Measurements from ENCODE around the gene NOC2L.

NOC2L gene

GRCh38 chr1:929712-930632 is 29.1 kb downstream of the NOC2L start:
- no peaks in the 10 kb centered on the region for H3K9me3 Mint-ChIP-seq
- H3K4me3 Mint-ChIP-seq: no peak overlapping the region
- H3K4me1 Mint-ChIP-seq (ENCODE audit: low read depth): peaks cover 5% of the 10 kb centered on the region
- peaks cover 50% of the 10 kb centered on the region for H3K27me3 Mint-ChIP-seq
- no peak overlapping the region for H3K27ac Mint-ChIP-seq
- DNase-seq: no peak
- H3K36me3 Mint-ChIP-seq (ENCODE audit: low read depth): no peaks in the 10 kb centered on the region

GRCh38 chr1:928825-929661 is 30.0 kb downstream of the NOC2L start:
- H3K4me3 Mint-ChIP-seq: no peak overlapping the region
- peaks cover 3% of the 10 kb centered on the region for H3K4me1 Mint-ChIP-seq (ENCODE audit: low read depth)
- DNase-seq: no peak
- peaks cover 47% of the 10 kb centered on the region for H3K27me3 Mint-ChIP-seq
- no peaks in the 10 kb centered on the region for H3K36me3 Mint-ChIP-seq (ENCODE audit: low read depth)
- H3K27ac Mint-ChIP-seq: no peak overlapping the region
- no peaks in the 10 kb centered on the region for H3K9me3 Mint-ChIP-seq

DNA sequence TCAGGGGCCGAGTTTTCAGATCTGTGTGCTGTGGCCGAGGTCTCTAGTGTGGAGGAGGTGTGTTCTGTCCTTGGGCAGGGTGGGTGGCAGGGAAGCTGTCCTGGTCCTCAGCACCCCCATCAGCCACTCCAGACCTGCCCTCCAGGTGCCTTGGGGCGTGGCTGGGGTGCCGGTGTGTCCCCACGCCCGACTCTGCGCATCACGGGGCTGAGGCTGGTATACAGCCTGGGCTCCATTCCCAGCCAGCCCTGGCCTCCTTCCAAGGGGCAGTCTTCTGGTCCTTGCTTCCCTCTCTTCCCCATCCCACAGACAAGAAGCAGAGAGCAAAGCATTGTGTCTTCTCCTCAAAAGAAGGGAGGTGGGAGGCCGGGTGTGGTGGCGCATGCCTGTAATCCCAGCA is 31.3 kb downstream of the NOC2L start:
- Mint-ChIP-seq H3K27ac (no peak overlapping the region), H3K4me1 (ENCODE audit: low read depth) (peaks cover 10% of the 10 kb centered on the region), H3K9me3 (no peaks in the 10 kb centered on the region), H3K36me3 (ENCODE audit: low read depth) (no peaks in the 10 kb centered on the region), H3K27me3 (peaks cover 50% of the 10 kb centered on the region), H3K4me3 (no peak overlapping the region)
- no peak for DNase-seq

- Mint-ChIP-seq H3K4me1 (ENCODE audit: low read depth) (peaks cover 10% of the 10 kb centered on the region), H3K27ac (no peak overlapping the region), H3K27me3 (peaks cover 55% of the 10 kb centered on the region), H3K36me3 (ENCODE audit: low read depth) (no peaks in the 10 kb centered on the region), H3K9me3 (no peaks in the 10 kb centered on the region), H3K4me3 (no peak overlapping the region)
- no peak for DNase-seq
Observed at GRCh38 chr1:927234-927633, 31.8 kb downstream of the NOC2L start.

GRCh38 chr1:925561-926421 is 33.3 kb downstream of the NOC2L start:
- peaks cover 15% of the 10 kb centered on the region for H3K4me1 Mint-ChIP-seq (ENCODE audit: low read depth)
- no peaks in the 10 kb centered on the region for H3K36me3 Mint-ChIP-seq (ENCODE audit: low read depth)
- H3K27me3 Mint-ChIP-seq: peaks cover 59% of the 10 kb centered on the region
- no peak overlapping the region for H3K27ac Mint-ChIP-seq
- H3K4me3 Mint-ChIP-seq: peak overlapping the region; percentile 47
- DNase-seq: no peak
- no peaks in the 10 kb centered on the region for H3K9me3 Mint-ChIP-seq

DNA sequence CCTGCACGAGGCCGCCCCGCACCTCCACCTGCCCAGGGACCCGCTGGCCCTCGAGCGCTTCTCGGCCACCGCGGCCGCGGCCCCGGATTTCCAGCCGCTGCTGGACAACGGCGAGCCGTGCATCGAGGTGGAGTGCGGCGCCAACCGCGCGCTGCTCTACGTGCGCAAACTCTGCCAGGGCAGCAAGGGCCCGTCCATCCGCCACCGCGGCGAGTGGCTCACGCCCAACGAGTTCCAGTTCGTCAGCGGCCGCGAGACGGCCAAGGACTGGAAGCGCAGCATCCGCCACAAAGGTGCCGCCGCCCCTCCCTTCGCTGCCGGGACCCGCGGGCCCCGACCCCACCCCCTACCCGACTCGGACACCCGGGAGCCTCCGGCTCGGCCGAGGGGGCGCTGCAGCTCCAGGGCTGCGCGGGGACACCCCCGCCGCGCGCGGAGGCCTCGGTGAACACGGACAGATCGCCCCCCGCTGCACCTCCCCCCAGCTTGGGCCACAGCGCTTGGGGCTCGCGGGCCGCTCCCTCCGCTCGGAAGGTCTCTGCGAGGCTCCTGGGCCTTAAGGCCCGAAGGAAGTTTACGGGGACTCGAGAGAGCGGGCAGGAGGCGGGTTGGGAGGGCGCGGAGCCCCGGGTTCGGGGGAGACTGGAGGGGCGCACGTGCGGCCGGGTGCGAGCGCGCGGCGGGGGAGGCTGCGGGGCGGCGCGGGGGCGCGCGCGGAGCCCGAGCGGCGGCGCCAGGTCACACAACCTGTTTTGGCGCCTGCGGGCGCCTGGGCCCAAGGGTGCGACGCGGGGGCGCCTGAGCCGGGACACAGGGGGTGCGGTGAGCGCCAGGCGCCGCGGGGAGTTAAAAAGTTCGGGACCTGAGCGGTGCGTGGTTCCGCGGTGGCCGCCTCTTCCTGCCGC is 34.1 kb downstream of the NOC2L start:
- Mint-ChIP-seq H3K4me1 (ENCODE audit: low read depth) (peaks cover 20% of the 10 kb centered on the region), H3K36me3 (ENCODE audit: low read depth) (no peaks in the 10 kb centered on the region), H3K27ac (no peak overlapping the region), H3K27me3 (peaks cover 68% of the 10 kb centered on the region), H3K4me3 (peak overlapping the region; percentile 27), H3K9me3 (no peaks in the 10 kb centered on the region)
- DNase-seq: no peak

- Mint-ChIP-seq H3K4me1 (ENCODE audit: low read depth) (peaks cover 20% of the 10 kb centered on the region), H3K36me3 (ENCODE audit: low read depth) (no peaks in the 10 kb centered on the region), H3K9me3 (no peaks in the 10 kb centered on the region), H3K27me3 (peaks cover 69% of the 10 kb centered on the region), H3K27ac (no peak overlapping the region), H3K4me3 (no peak overlapping the region)
- no peak for DNase-seq
Observed at GRCh38 chr1:923991-924655, 34.9 kb downstream of the NOC2L start.

GRCh38 chr1:923131-923990 is 35.7 kb downstream of the NOC2L start, which contains the start of gene SAMD11:
SAMD11 (plus strand) TSS chr1:923923; CDS start chr1:924432, 509 bp downstream.
- DNase-seq: peak; percentile 76
- H3K27ac Mint-ChIP-seq: peak within 1 kb of the TSS; percentile 67
- no peaks in the 10 kb centered on the region for H3K9me3 Mint-ChIP-seq
- H3K4me1 Mint-ChIP-seq (ENCODE audit: low read depth): peaks cover 20% of the 10 kb centered on the region
- H3K4me3 Mint-ChIP-seq: peak within 1 kb of the TSS; percentile 75
- no peaks in the 10 kb centered on the region for H3K36me3 Mint-ChIP-seq (ENCODE audit: low read depth)
- H3K27me3 Mint-ChIP-seq: peaks cover 72% of the 10 kb centered on the region

DNA sequence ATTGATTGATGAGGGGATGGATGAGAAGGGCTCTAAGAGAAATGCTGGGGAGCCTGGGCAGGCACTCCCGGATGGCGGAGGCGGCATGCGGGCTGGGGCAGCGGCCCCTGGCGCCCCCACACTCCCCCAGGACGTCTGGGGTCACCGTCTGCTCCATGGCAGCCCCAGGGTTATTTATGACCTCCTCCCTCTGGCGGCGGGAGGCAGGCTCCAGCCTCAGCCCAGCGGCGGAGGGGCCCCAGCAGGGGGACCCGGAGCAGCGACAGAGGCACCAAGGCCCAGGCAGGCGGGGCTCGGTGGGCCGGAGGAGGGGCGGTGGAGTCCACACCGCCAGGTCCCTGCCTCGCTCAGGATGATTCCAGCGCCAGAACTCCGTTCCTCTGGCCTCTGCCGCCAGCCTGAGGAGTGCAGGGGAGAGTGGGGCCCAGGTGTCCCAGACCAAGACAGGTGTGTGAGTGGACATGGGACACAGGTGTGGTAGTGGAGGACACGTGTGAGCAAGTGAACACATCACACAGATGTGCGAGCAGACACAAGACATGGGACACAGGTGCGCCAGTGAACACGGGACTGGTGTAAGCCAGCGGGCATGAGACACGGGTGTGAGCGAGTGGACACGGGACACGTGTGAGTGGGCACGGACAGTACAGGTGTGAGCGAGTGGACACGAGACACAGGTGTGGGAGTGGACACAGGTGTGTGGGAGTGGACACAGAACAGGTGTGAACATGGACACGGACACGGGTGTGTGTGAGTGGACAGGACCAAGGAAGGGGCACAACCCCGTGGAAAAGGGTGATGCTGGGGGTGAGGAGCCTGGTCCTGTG is 37.8 kb downstream of the NOC2L start:
- Mint-ChIP-seq H3K36me3 (ENCODE audit: low read depth) (no peaks in the 10 kb centered on the region), H3K9me3 (no peaks in the 10 kb centered on the region), H3K27me3 (peaks cover 64% of the 10 kb centered on the region), H3K4me3 (no peak overlapping the region), H3K4me1 (ENCODE audit: low read depth) (peaks cover 20% of the 10 kb centered on the region), H3K27ac (no peak overlapping the region)
- peak; percentile 59 for DNase-seq

- Mint-ChIP-seq H3K4me3 (no peak overlapping the region), H3K27me3 (peaks cover 59% of the 10 kb centered on the region), H3K9me3 (no peaks in the 10 kb centered on the region), H3K36me3 (ENCODE audit: low read depth) (no peaks in the 10 kb centered on the region), H3K27ac (no peak overlapping the region), H3K4me1 (ENCODE audit: low read depth) (peaks cover 17% of the 10 kb centered on the region)
- no peak for DNase-seq
Observed at GRCh38 chr1:920521-920920, 38.5 kb downstream of the NOC2L start.

- Mint-ChIP-seq H3K27me3 (peaks cover 64% of the 10 kb centered on the region), H3K4me1 (ENCODE audit: low read depth) (peaks cover 17% of the 10 kb centered on the region), H3K27ac (no peak overlapping the region), H3K9me3 (no peaks in the 10 kb centered on the region), H3K4me3 (no peak overlapping the region), H3K36me3 (ENCODE audit: low read depth) (no peaks in the 10 kb centered on the region)
- DNase-seq: no peak
Observed at GRCh38 chr1:920010-920409, 39.0 kb downstream of the NOC2L start.

Measured in activated T-cell treated with anti-CD3 and anti-CD28 coated beads, Interleukin-2, amount 50 U/mL, for 24 hours (primary cell).